IPS-15b (cell line): ENCODE measurements around the gene CDKN1B.
A peak's percentile ranks its signal among the peaks of the same experiment; 100 is the strongest.

Experiments
- H3K27me3 ChIP-seq: one replicate; pipeline ENCODE4 v1.6.1; 2013; ENCODE audit warnings: low read length; ENCODE audit not compliant: control insufficient read depth, insufficient read depth
- H3K36me3 ChIP-seq: one replicate; pipeline ENCODE4 v1.6.1; 2013; ENCODE audit warnings: low read length; ENCODE audit not compliant: control insufficient read depth, insufficient read depth
- H3K4me1 ChIP-seq: one replicate; pipeline ENCODE4 v1.6.1; 2013; ENCODE audit warnings: mild to moderate bottlenecking, low read length; ENCODE audit not compliant: control insufficient read depth, insufficient read depth
- H3K4me3 ChIP-seq: one replicate; pipeline ENCODE4 v1.5.1; 2013; ENCODE audit warnings: low read depth, low read length
- H3K9ac ChIP-seq: one replicate; pipeline ENCODE4 v1.6.1; 2013; ENCODE audit warnings: low read depth, mild to moderate bottlenecking, low read length
- H3K9me3 ChIP-seq: one replicate; pipeline ENCODE4 v1.6.1; 2013; ENCODE audit warnings: mild to moderate bottlenecking, low read length; ENCODE audit not compliant: control insufficient read depth, insufficient read depth

Gene CDKN1B

GRCh38 chr12:12716793-12717585, at the start of gene CDKN1B:
Gene CDKN1B, plus strand, starts transcription at chr12:12717368. Its CDS starts 472 bp downstream, at chr12:12717840.
- H3K27me3 ChIP-seq: peaks cover 22% of the 10 kb centered on the region
- H3K4me3 ChIP-seq: peak within 1 kb of the TSS; percentile 75
- H3K4me1 ChIP-seq: peaks cover 26% of the 10 kb centered on the region
- H3K36me3 ChIP-seq: peaks cover 5% of the 10 kb centered on the region
- H3K9ac ChIP-seq: peak within 1 kb of the TSS; percentile 81
- no peaks in the 10 kb centered on the region for H3K9me3 ChIP-seq

- no peak overlapping the region for H3K9ac ChIP-seq
- no peaks in the 10 kb centered on the region for H3K27me3 ChIP-seq
- no peak overlapping the region for H3K4me3 ChIP-seq
- H3K4me1 ChIP-seq: peaks cover 7% of the 10 kb centered on the region
- no peaks in the 10 kb centered on the region for H3K9me3 ChIP-seq
- H3K36me3 ChIP-seq: no peaks in the 10 kb centered on the region
Observed at GRCh38 chr12:12668005-12668404, 49.2 kb upstream of the CDKN1B start.

GRCh38 chr12:12669020-12669419, 48.1 kb upstream of the CDKN1B start:
- no peak overlapping the region for H3K4me3 ChIP-seq
- no peaks in the 10 kb centered on the region for H3K36me3 ChIP-seq
- no peaks in the 10 kb centered on the region for H3K27me3 ChIP-seq
- H3K4me1 ChIP-seq: peaks cover 7% of the 10 kb centered on the region
- H3K9me3 ChIP-seq: no peaks in the 10 kb centered on the region
- H3K9ac ChIP-seq: no peak overlapping the region

- no peaks in the 10 kb centered on the region for H3K9me3 ChIP-seq
- H3K27me3 ChIP-seq: peaks cover 17% of the 10 kb centered on the region
- peaks cover 9% of the 10 kb centered on the region for H3K4me1 ChIP-seq
- no peak overlapping the region for H3K9ac ChIP-seq
- no peaks in the 10 kb centered on the region for H3K36me3 ChIP-seq
- no peak overlapping the region for H3K4me3 ChIP-seq
Observed at GRCh38 chr12:12671850-12672660, 45.1 kb upstream of the CDKN1B start.

- peaks cover 18% of the 10 kb centered on the region for H3K27me3 ChIP-seq
- no peak overlapping the region for H3K4me3 ChIP-seq
- no peaks in the 10 kb centered on the region for H3K9me3 ChIP-seq
- H3K9ac ChIP-seq: no peak overlapping the region
- H3K4me1 ChIP-seq: peaks cover 11% of the 10 kb centered on the region
- H3K36me3 ChIP-seq: no peaks in the 10 kb centered on the region
Observed at GRCh38 chr12:12673296-12673695, 43.9 kb upstream of the CDKN1B start.

GRCh38 chr12:12676605-12677004, 40.6 kb upstream of the CDKN1B start:
- H3K9me3 ChIP-seq: no peaks in the 10 kb centered on the region
- H3K4me3 ChIP-seq: no peak overlapping the region
- no peaks in the 10 kb centered on the region for H3K36me3 ChIP-seq
- H3K9ac ChIP-seq: no peak overlapping the region
- peaks cover 22% of the 10 kb centered on the region for H3K27me3 ChIP-seq
- peaks cover 15% of the 10 kb centered on the region for H3K4me1 ChIP-seq

- H3K36me3 ChIP-seq: no peaks in the 10 kb centered on the region
- no peak overlapping the region for H3K4me3 ChIP-seq
- H3K27me3 ChIP-seq: peaks cover 6% of the 10 kb centered on the region
- no peaks in the 10 kb centered on the region for H3K9me3 ChIP-seq
- peaks cover 26% of the 10 kb centered on the region for H3K4me1 ChIP-seq
- H3K9ac ChIP-seq: no peak overlapping the region
Observed at GRCh38 chr12:12681061-12681765, 36.0 kb upstream of the CDKN1B start.

- peaks cover 21% of the 10 kb centered on the region for H3K4me1 ChIP-seq
- peak overlapping the region; percentile 72 for H3K4me3 ChIP-seq
- H3K36me3 ChIP-seq: no peaks in the 10 kb centered on the region
- peaks cover 5% of the 10 kb centered on the region for H3K27me3 ChIP-seq
- H3K9me3 ChIP-seq: no peaks in the 10 kb centered on the region
- H3K9ac ChIP-seq: no peak overlapping the region
Observed at GRCh38 chr12:12682284-12682683, 34.9 kb upstream of the CDKN1B start.

GRCh38 chr12:12683136-12683697, 34.0 kb upstream of the CDKN1B start:
- Histone ChIP-seq H3K4me3 (peak overlapping the region; percentile 72), H3K27me3 (peaks cover 5% of the 10 kb centered on the region), H3K4me1 (peaks cover 21% of the 10 kb centered on the region), H3K9ac (peak overlapping the region; percentile 26), H3K36me3 (no peaks in the 10 kb centered on the region), H3K9me3 (no peaks in the 10 kb centered on the region)

GRCh38 chr12:12683725-12684124, 33.4 kb upstream of the CDKN1B start:
- Histone ChIP-seq H3K36me3 (no peaks in the 10 kb centered on the region), H3K9me3 (no peaks in the 10 kb centered on the region), H3K4me1 (peaks cover 21% of the 10 kb centered on the region), H3K9ac (peak overlapping the region; percentile 71), H3K27me3 (peaks cover 3% of the 10 kb centered on the region), H3K4me3 (peak overlapping the region; percentile 72)

- Histone ChIP-seq H3K36me3 (no peaks in the 10 kb centered on the region), H3K9me3 (no peaks in the 10 kb centered on the region), H3K27me3 (no peaks in the 10 kb centered on the region), H3K4me1 (peaks cover 21% of the 10 kb centered on the region), H3K4me3 (peak overlapping the region; percentile 72), H3K9ac (peak overlapping the region; percentile 71)
Observed at GRCh38 chr12:12684375-12685106, 32.6 kb upstream of the CDKN1B start.
